Right lobe of liver (tissue), 4 donors: ENCODE data around the gene SNX11.
"Not testable (repeated sequence)": the region's sequence is repeated elsewhere in the genome, so short reads cannot be mapped to it uniquely, and the experiment has no call there.

Experiments used
- CTCF ChIP-seq, 4 donors: fragments of 200-600 bp in 3 of 4; fragments of 450-650 bp in 1 of 4; IDR thresholded peaks; one replicate each; pipeline versions ENCODE4 v1.5.1 to v1.8.0; 2016 to 2022; ENCODE audit warnings: antibody characterized with exemption in 4 of 4, mild to moderate bottlenecking in 2 of 4
- POLR2A ChIP-seq: fragments of 450-650 bp; IDR thresholded peaks from one replicate; pipeline ENCODE4 v1.6.1; 2017; ENCODE audit warnings: antibody characterized with exemption, mild to moderate bottlenecking
- donor health status: DM: no; HTN: no; CAD: no.
- donor health status: DM: no; HTN: no; CAD: no.
- donor health status: DM: no; HTN: yes; CAD: no.

GRCh38 chr17:48073566-48074094 is 33.9 kb upstream of the SNX11 start:
- not testable (repeated sequence) for TF ChIP-seq CTCF (IDR thresholded peaks at IDR 0.05); POLR2A
